Activated T-cell treated with anti-CD3 and anti-CD28 coated beads for 1 hour (primary cell): ENCODE results near the gene RNASE1.

Experiments
- DNase-seq: peaks from one replicate; pipeline ENCODE4 v3.0.0-alpha.2; 2020; ENCODE audit warnings: low read depth

The RNASE1 gene

DNA sequence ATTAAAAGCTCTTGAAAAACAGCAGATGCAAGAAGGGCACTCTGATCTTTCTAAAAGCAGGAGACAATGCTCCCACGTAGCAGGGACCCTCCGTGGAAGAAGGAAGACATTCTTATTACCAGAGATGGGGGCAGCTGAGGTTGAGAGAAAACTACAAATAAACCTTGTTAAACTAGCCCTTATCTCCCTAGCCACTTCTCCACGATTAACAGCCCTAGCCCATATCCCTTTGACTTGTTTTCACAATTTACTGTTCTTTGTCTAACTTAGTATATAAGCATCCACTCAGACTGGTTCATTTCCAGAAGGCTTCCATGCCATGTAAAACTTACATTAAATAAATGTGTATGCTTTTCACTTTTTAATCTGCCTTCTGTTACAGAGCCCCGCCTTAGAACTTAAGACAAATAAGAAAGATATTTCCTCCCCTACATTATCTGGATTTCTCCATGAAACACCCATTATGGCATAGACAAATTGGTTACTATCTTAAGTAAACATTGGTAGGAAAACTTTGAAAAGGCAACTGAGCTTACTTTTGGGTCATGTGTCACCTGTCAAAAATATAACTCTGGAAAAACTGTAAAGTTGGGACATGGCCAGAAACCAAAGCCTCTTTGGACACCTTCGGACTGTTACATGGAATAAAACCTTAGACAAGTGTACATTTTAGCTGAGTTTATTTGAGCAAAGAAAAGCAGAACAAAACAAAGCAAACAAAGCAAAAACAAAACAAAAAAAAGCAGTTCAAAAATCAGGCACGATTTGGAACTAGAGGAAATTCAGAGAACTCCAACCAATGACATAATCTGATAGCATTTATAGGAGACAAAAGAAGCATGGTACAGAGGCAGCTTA is 4.9 kb upstream of the RNASE1 start:
- DNase-seq: no peak

GRCh38 chr14:20805485-20805884 is 2.8 kb upstream of the RNASE1 start:
- no peak for DNase-seq

DNA sequence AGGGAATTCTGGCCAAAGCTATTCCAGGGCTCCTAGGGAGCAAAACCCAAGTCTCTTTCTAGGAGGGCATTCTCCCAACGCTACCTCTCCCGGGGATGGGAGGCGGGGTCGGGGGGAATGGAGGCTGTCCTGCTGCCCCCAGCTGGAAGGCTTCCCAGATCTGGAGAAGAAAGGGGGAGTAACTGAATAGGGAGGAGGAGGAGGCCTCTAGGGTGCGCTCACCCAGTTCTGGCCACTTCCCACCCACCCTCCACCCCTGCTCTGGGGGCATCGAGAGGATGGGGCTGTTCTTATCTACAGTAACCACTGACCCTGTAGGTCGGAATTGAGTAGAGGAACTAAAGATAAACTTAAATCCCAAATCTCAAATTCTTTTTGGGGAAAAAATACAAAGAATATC is 579 bp upstream of the RNASE1 start:
- DNase-seq: no peak

GRCh38 chr14:20801726-20802125 is 918 bp downstream of the RNASE1 start:
- DNase-seq: no peak

DNA sequence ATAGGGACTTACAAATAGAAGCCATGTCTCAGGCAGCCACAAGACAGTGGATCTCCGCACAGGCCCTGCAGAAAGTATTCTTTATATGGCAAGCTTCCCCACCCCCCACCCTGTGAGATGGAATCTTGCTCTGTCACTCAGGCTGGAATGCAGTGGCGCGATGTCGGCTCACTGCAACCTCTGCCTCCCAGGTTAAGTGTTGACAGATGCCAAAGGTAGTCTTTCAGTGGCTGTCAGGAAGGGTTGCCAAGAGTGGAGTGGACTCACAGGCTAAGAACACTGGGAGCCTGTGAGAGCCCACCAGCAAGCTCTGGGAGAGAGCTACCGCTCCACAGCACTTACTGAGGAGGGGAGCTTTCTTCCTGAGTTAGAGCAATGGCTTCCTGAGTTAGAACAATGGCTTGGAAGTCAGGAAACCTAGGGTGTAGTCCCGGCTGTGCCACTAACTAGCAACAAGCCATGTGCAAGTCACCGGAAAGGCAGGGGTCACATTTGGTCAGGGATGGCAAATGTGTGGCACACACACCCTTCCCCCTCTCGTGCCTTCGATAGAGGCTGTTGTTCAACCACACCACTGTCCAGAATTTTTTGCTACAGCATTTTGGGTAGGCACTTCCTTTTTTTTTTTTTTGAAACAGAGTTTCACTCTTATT is 2.6 kb downstream of the RNASE1 start:
- DNase-seq: no peak

- DNase-seq: no peak
These were observed 3.2 kb downstream of the RNASE1 start for GRCh38 chr14:20799456-20799891.

DNA sequence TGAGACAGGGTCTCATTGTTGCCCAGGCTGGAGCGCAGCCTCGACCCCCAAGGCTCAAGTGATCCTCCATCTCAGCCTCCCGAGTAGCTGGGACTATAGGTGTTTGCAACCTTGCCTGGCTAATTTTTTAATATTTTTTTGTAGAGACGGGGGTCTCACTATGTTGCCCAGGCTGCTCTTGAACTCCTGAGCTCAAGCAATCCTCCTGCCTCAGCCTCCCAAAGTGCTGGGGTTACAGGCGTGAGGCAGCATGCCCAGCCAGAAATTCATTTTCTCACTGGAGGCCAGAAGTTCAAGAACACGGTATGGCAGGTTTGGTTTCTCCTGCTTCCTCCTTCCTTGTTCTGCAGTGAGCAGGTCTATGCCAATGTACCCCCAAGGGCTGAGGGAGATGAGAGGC is 3.7 kb downstream of the RNASE1 start:
- no peak for DNase-seq

DNA sequence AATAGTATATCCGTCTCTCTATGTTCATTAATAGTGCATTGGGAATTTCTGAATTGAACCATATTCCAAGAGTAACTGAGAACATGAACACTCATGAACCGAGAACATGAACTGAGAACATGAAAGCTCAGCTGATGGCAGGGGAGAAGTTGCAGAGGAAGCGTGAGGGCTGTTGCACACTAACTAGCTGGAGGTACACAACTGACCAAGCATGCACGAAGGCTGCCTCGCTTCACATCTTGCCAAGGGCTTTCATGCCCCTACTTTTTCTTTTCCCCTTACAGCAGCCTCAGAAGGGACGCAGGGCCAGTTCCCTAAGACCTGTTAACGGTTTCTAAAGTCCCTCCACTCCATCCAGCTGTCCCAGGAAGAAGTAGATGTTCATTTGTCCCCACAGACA is 4.3 kb downstream of the RNASE1 start:
- DNase-seq: no peak

DNA sequence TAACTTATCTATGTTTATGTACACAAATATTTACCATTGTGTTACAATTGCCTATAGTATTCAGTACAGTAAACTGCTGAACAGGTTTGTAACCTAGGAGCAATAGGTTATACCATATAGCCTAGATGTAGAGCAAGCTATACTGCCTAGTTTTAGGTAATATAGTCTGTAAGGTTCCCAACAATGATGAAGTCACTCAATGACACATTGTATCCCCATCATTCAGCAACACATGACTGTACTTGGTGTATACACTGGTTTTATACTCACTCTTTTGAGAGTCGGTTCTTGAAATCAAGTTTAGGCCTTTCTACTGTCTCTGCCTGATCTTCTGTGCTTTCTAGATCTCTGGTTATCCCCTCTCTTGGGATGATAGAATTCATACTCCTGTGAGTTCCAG is 5.5 kb downstream of the RNASE1 start:
- no peak for DNase-seq

DNA sequence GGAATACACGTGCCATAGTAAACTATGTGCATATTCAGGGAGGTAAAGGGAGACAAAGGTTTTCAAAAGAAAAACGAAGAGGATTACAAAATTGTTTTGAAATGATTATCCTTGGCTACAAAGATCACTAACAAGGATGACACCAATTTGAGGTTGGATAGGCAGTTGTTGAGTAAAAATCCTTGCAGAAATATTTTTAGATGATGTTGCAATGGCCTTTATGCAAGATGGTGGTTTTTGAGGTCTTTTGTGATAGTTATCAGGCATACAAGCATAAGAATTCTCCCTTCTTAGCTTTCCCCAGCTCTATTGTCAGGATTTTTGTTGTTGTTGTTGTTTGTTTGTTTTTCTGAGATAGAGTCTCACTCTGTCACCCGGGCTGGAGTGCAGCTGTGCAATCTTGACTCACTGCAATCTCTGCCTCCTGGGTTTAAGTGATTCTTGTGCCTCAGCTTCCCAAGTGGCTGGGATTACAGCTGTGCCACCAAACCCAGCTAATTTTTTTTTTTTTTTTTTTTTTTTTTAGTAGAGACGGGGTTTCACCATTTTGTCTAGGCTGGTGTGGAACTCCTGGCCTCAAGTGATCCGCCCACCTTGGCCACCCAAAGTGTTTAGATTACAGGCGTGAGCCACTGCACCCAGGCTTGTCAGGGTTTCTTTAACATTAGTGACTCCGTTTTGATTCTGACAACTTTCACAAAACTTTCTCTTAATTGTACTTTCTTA is 7.8 kb downstream of the RNASE1 start:
- DNase-seq: no peak

DNA sequence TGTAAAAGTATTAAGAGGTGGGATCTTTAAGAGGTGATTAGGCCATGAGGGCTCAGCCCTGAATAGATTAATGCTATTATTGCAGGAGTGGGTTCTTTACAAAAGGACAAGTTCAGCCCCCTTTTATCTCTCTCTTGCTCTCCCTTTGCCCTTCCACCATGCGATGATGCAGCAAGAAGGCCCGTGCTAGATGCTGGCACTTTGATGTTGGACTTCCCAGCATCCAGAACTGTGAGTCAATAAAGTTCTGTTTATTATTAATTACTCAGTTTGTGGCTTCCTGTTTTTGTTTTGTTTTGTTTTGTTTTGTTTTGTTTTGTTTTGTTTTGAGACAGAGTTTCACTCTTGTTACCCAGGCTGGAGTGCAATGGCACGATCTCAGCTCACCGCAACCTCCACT is 10.1 kb downstream of the RNASE1 start:
- DNase-seq: no peak

DNA sequence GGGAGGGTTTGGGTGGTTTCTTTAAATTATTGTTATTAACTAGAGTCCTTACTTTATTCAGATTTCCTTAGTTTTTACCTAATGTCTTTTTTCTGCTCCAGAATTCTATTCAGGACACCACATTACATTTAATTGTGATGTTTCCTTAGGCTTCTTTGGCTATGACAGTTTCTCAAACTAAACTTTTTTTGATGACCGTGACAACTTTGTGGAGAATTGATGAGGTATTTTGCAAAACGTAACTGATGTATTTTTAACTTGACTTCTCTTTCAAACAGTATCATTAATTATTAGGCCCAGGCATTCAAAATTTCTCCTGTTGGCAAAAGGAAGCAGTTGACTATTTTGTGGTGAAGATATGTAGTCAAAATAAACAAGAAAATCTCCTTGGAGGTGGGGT is 11.0 kb downstream of the RNASE1 start:
- no peak for DNase-seq

- no peak for DNase-seq
These were observed 11.5 kb downstream of the RNASE1 start for GRCh38 chr14:20791187-20791586.

DNA sequence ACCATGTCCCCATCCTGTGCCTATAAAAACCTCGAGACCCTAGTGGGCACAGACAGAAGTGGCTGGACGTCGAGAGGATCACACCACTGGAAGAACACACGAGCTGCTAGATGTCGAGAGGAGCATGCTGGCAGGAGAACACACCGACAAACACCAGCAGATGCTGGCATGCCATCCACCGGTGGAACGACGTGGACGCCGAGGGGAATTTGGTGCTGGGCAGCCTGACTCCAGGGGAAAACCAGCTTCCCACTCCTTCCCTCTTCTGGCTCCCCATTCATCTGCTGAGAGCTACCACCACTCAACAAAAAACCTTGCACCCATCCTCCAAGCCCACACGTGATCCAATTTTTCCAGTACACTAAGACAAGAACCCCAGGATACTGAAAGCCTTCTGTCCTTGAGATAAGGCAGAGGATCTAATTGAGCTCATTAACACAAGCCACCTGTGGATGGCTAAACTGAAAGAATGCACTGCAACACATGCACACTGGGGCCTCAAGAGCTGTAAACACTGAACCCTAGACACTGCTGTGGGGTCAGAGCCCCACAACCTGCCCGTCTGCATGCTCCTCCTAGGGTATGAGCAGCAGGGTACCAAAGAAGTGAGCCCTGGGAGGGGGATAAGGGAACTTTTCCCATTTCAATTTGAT is 12.1 kb downstream of the RNASE1 start:
- no peak for DNase-seq

DNA sequence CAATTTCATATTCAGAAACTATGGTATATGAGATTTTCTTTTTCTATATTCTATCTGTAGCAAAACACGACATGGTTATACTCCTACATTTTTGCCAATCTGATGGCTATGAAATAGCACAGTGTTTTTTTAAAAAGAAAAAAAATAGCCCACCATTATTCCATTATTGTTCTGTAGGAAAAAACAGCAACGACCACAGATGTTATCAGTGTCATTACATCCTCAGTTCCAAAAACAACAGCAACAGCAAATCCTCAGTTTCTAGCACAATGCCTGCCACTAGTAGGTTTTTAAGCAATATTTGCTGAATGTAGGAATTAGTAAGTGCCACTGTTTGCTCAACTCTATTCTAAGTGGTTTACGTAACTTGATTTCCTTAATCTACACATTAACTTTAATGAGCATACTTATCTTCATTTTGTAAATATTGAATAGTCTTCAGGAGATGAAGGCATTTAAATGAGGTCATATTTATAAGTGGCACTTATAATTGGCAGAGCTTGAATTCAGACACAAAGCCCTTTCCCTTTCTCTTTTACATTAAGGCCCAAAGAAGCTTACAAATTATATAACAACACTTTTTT is 13.3 kb downstream of the RNASE1 start:
- DNase-seq: no peak

DNA sequence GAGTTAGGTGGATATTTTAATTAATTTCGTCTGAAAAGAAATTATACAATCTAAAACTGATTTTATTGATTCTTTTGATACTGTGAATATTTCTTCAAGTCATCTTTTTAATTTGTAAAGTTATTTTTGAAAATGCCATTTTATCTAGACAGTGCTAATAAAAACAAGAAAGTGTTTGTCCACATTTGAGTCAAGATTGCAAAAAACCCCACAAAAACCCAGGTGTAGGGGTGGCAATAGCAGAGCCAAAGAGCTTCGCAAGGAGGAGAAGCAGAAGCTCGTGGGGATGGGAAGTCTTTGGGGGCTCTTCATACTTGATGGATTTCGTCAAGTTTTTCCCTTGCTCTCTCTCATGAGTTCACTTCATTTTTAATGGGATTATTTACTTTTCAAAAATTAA is 15.6 kb downstream of the RNASE1 start:
- DNase-seq: no peak

DNA sequence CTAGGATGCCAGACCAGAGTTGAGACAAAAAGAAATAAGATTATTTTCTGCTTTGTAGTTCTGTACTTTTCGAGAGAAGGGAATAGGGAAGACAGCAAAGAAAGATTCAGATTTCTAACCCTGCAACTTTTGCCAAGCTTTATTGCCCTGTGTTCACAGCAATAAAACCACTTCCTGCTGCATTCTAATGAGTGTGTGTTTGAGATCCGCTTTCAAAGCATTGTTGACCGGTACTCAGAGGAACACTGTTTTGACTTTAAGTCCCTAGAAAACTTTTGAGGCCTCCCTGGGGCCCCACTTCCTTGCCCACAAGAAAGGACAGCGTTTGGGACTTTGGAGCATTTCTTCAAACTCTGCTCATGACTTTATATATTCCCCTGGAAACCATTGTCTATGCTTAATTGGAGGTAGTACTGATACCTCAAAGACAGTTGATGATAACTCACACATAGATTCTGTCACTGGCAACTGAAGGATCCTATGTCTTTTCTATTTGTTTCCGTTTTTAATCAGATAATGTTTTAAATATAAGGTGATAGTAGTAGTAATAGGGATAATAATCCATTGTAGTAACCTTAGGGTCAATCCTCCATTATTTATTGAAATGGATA is 20.3 kb downstream of the RNASE1 start:
- DNase-seq: no peak

DNA sequence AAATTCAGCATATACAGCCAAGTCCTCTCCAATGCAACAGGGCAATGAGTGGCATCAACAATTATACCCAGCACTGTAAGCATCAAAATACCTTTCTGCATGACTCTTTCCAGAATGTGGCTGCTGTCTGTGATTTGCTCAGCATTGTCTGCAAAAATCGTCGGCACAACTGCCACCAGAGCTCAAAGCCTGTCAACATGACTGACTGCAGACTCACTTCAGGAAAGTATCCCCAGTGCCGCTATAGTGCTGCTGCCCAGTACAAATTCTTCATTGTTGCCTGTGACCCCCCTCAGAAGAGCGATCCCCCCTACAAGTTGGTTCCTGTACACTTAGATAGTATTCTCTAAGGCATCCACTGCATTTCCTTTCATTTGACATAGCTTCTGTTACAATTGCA is 20.8 kb downstream of the RNASE1 start:
- DNase-seq: no peak

- DNase-seq: no peak
These were observed 26.7 kb downstream of the RNASE1 start for GRCh38 chr14:20775901-20776300.

GRCh38 chr14:20775043-20775442 is 27.6 kb downstream of the RNASE1 start:
- no peak for DNase-seq

DNA sequence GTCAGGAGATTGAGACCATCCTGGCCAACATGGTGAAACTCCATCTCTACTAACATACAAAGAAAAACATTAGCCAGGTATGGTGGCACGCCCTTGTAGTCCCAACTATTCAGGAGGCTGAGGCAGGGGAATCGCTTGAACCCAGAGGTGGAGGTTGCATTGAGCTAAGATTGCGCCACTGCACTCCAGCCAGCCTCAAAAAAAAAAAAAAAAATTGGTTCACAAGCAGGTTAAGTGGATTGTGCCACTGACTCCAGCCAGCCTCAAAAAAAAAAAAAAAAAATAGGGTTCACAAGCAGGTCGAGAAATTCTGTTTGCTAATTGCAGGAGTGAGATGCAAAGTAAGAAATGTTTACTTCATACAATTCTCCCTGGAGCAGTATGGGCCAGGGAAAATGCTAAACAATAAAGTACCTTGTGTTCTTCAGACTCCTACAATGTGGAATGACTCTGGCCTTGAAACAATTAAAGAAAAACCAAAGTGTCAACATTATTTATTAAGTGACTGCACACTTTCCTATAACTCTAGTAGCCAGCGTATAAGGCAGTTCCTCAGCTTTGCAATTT is 28.3 kb downstream of the RNASE1 start:
- no peak for DNase-seq
